Measurements from ENCODE around the gene DEFB127. TPM values are rescaled to one million over a fixed set of nuclear protein-coding genes. Genes with fewer than 3 reads are reported as not detected.
"Not testable (repeated sequence)": the region's sequence is repeated elsewhere in the genome, so short reads cannot be mapped to it uniquely, and the experiment has no call there.

Gene DEFB127
- total RNA-seq, 2 donors from 2014 or later: not detected

DNA sequence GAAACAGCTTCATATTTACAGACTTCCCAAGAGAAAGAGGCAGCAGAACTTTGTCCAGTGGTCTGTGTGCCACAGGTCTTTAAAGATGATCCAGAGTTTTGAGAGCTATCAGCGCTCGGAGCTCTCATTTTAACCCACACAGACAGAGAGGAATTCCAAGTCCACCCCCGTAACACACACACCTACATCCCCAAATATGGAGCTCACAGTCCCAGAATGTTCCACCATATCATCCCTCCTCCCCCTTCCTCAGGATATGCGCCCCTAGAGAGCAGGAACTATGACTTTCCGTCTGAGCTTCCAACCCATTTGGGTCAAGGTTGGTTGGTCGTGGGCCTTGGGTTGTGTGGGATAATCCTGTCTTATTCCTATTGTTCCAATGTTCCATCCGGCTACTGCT, 32.4 kb downstream of the DEFB127 start, which contains the start of gene DEFB128:
Gene DEFB128 (minus strand): TSS at position 101 of the 400 bp plus-strand sequence. CDS start 88 bp downstream, at position 13.
- TF ChIP-seq, protein P1, sequence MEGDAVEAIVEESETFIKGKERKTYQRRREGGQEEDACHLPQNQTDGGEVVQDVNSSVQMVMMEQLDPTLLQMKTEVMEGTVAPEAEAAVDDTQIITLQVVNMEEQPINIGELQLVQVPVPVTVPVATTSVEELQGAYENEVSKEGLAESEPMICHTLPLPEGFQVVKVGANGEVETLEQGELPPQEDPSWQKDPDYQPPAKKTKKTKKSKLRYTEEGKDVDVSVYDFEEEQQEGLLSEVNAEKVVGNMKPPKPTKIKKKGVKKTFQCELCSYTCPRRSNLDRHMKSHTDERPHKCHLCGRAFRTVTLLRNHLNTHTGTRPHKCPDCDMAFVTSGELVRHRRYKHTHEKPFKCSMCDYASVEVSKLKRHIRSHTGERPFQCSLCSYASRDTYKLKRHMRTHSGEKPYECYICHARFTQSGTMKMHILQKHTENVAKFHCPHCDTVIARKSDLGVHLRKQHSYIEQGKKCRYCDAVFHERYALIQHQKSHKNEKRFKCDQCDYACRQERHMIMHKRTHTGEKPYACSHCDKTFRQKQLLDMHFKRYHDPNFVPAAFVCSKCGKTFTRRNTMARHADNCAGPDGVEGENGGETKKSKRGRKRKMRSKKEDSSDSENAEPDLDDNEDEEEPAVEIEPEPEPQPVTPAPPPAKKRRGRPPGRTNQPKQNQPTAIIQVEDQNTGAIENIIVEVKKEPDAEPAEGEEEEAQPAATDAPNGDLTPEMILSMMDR (IDR thresholded peaks at IDR 0.05): no peak

DNA sequence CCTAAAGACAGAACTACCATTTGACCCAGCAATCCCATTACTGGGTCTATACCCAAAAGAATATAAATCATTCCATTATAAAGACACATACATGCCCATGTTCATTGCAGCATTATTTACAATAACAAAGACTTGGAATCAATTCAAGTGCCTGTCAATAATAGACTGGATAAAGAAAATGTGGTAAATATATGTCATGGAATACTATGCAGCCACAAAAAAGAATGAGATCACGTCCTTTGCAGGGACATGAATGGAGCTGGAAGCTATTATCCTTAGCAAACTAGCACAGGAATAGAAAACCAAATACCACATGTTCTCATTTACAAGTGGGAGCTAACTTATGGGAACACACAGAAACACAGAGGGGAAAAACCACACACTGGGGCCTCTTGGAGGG, 41.0 kb downstream of the DEFB127 start:
- H3K36me3 ChIP-seq: no peaks in the 10 kb centered on the region
- H3K9ac ChIP-seq (ENCODE audit: low read depth in 2 of 2, low read length in 2 of 2): no peak overlapping the region
- no peak for DNase-seq
- no peaks in the 10 kb centered on the region for H3K9me3 ChIP-seq
- H3K27ac ChIP-seq: no peak overlapping the region
- H3K4me1 ChIP-seq: no peaks in the 10 kb centered on the region
- TF ChIP-seq, protein P1 (IDR thresholded peaks at IDR 0.05): no peak
- no peak overlapping the region for H3K4me3 ChIP-seq
- intact Hi-C loops (cut with DNase I): no loop called here
- H3K27me3 ChIP-seq: no peaks in the 10 kb centered on the region

More for the DNA sequence above, 32.4 kb downstream of the DEFB127 start, which contains the start of gene DEFB128:
- DNase-seq: no peak
- Histone ChIP-seq H3K27ac (no peak within 1 kb of the TSS), H3K4me1 (no peaks in the 10 kb centered on the region), H3K36me3 (no peaks in the 10 kb centered on the region), H3K4me3 (no peak within 1 kb of the TSS), H3K9ac (ENCODE audit: low read depth in 2 of 2, low read length in 2 of 2) (no peak within 1 kb of the TSS), H3K9me3 (no peaks in the 10 kb centered on the region), H3K27me3 (no peaks in the 10 kb centered on the region)
- intact Hi-C loops (cut with DNase I): no loop called here

- H3K27me3 ChIP-seq: no peaks in the 10 kb centered on the region
- TF ChIP-seq, protein P1 (IDR thresholded peaks at IDR 0.05): no peak
- H3K9ac ChIP-seq (ENCODE audit: low read depth in 2 of 2, low read length in 2 of 2): no peak overlapping the region
- no peak for DNase-seq
- H3K4me3 ChIP-seq: no peak overlapping the region
- no peaks in the 10 kb centered on the region for H3K9me3 ChIP-seq
- no peaks in the 10 kb centered on the region for H3K4me1 ChIP-seq
- H3K36me3 ChIP-seq: no peaks in the 10 kb centered on the region
- H3K27ac ChIP-seq: no peak overlapping the region
- intact Hi-C loops (cut with DNase I): no loop called here
These were observed 42.7 kb downstream of the DEFB127 start for GRCh38 chr20:199996-200395.

GRCh38 chr20:203630-204029, 46.4 kb downstream of the DEFB127 start:
- H3K36me3 ChIP-seq; H3K9me3 ChIP-seq; H3K27ac ChIP-seq; H3K27me3 ChIP-seq; DNase-seq; H3K4me3 ChIP-seq; intact Hi-C loops (cut with DNase I); H3K9ac ChIP-seq (ENCODE audit: low read depth in 2 of 2, low read length in 2 of 2); H3K4me1 ChIP-seq: not testable (repeated sequence)

Other genes starting within 250 kb of the DEFB127 start
- gene DEFB125, start 69.8 kb upstream of the DEFB127 start, total RNA-seq: not detected
- gene DEFB126, start 14.9 kb upstream of the DEFB127 start, total RNA-seq: not detected
- gene DEFB128, start 32.3 kb downstream of the DEFB127 start, total RNA-seq: not detected
- not detected for gene DEFB129, start 69.8 kb downstream of the DEFB127 start, total RNA-seq
- gene DEFB132, start 100.3 kb downstream of the DEFB127 start, total RNA-seq: not detected
- gene C20orf96, start 133.3 kb downstream of the DEFB127 start, total RNA-seq: 1 to 10 TPM; 7.9 to 8.2 TPM
- gene ZCCHC3, start 140.1 kb downstream of the DEFB127 start, total RNA-seq: 10 to 100 TPM; 13.7 to 15.6 TPM
- gene SOX12, start 168.1 kb downstream of the DEFB127 start, total RNA-seq: 1 to 10 TPM; 5.0 to 7.5 TPM
- gene NRSN2, start 189.7 kb downstream of the DEFB127 start, total RNA-seq: 10 to 100 TPM; 11.2 to 18.3 TPM
- gene TRIB3, start 223.3 kb downstream of the DEFB127 start, total RNA-seq: 10 to 100 TPM; 13.5 to 48.5 TPM

Measured in colonic mucosa (tissue), 4 donors.